ENCODE results near the gene LIN37.

LIN37 gene

GRCh38 chr19:35783469-35784434, 35.4 kb downstream of the LIN37 start:
- no peak overlapping the region for H3K9ac ChIP-seq (ENCODE audit: low read length)
- peaks cover 13 to 15% of the 10 kb centered on the region in 2 experiments for H3K36me3 ChIP-seq (ENCODE audit: control insufficient read depth in 1 of 2, insufficient read depth in 2 of 2, low read length in 2 of 2)
- no peak overlapping the region for H3K4me2 ChIP-seq (ENCODE audit: low read length)
- WGBS (ENCODE audit: extremely low coverage, insufficient coverage, insufficient read length), result no CpG with 5 or more reads among the region's 28 CpGs
- H3K4ac ChIP-seq (ENCODE audit: low read depth, low read length), result no peak overlapping the region
- H2BK5ac ChIP-seq (ENCODE audit: low read depth, low read length, poor library complexity), result no peak overlapping the region
- H4K12ac ChIP-seq (ENCODE audit: low read depth, low read length), result no peak overlapping the region
- no peak overlapping the region for H2BK12ac ChIP-seq (ENCODE audit: low read length)
- H3K79me1 ChIP-seq (ENCODE audit: low read length), result no peaks in the 10 kb centered on the region
- peaks cover 3% of the 10 kb centered on the region for H3K9me3 ChIP-seq (ENCODE audit: insufficient read depth, low read depth, low read length)
- H4K8ac ChIP-seq (ENCODE audit: low read depth, low read length), result no peak overlapping the region
- H3K27ac ChIP-seq (ENCODE audit: low read depth, low read length), result no peak overlapping the region
- DNase-seq, result no peak
- no peaks in the 10 kb centered on the region for H3K79me2 ChIP-seq (ENCODE audit: control insufficient read depth, insufficient read depth, low read length, poor library complexity)
- H2AK5ac ChIP-seq (ENCODE audit: low read length), result no peak overlapping the region
- no peak overlapping the region for H4K91ac ChIP-seq (ENCODE audit: low read depth, low read length)
- H3K23ac ChIP-seq (ENCODE audit: low read length), result no peak overlapping the region
- H3K18ac ChIP-seq (ENCODE audit: low read length), result no peak overlapping the region
- H3K27me3 ChIP-seq (ENCODE audit: insufficient read depth, low read length), result no peaks in the 10 kb centered on the region
- H2AFZ ChIP-seq (ENCODE audit: insufficient read depth, low read length, poor library complexity), result no peak overlapping the region
- no peak overlapping the region for H3K4me3 ChIP-seq (ENCODE audit: low read depth, low read length)
- no peak overlapping the region for H2BK120ac ChIP-seq (ENCODE audit: insufficient read depth, low read length, poor library complexity)
- H3K4me1 ChIP-seq (ENCODE audit: control insufficient read depth in 1 of 2, insufficient read depth in 2 of 2, low read length in 2 of 2), result peaks cover 0 to 5% of the 10 kb centered on the region in 2 experiments
- no peak overlapping the region for H3K14ac ChIP-seq (ENCODE audit: low read length)

GRCh38 chr19:35784503-35785338, 36.3 kb downstream of the LIN37 start:
- no peak overlapping the region for H2BK5ac ChIP-seq (ENCODE audit: low read depth, low read length, poor library complexity)
- WGBS (ENCODE audit: extremely low coverage, insufficient coverage, insufficient read length), result no CpG with 5 or more reads among the region's 45 CpGs
- peaks cover 11 to 15% of the 10 kb centered on the region in 2 experiments for H3K36me3 ChIP-seq (ENCODE audit: control insufficient read depth in 1 of 2, insufficient read depth in 2 of 2, low read length in 2 of 2)
- no peak overlapping the region for H2AFZ ChIP-seq (ENCODE audit: insufficient read depth, low read length, poor library complexity)
- no peaks in the 10 kb centered on the region for H3K79me2 ChIP-seq (ENCODE audit: control insufficient read depth, insufficient read depth, low read length, poor library complexity)
- H3K27ac ChIP-seq (ENCODE audit: low read depth, low read length), result no peak overlapping the region
- peak overlapping the region; percentile 13 for H3K4me2 ChIP-seq (ENCODE audit: low read length)
- H3K4me3 ChIP-seq (ENCODE audit: low read depth, low read length), result peak overlapping the region; percentile 23
- no peak for DNase-seq
- no peaks in the 10 kb centered on the region for H3K27me3 ChIP-seq (ENCODE audit: insufficient read depth, low read length)
- no peak overlapping the region for H3K9ac ChIP-seq (ENCODE audit: low read length)
- H4K12ac ChIP-seq (ENCODE audit: low read depth, low read length), result no peak overlapping the region
- no peak overlapping the region for H3K18ac ChIP-seq (ENCODE audit: low read length)
- no peak overlapping the region for H2BK120ac ChIP-seq (ENCODE audit: insufficient read depth, low read length, poor library complexity)
- H2BK12ac ChIP-seq (ENCODE audit: low read length), result no peak overlapping the region
- H4K8ac ChIP-seq (ENCODE audit: low read depth, low read length), result no peak overlapping the region
- H3K9me3 ChIP-seq (ENCODE audit: insufficient read depth, low read depth, low read length), result peaks cover 5% of the 10 kb centered on the region
- no peak overlapping the region for H2AK5ac ChIP-seq (ENCODE audit: low read length)
- peaks cover 0 to 5% of the 10 kb centered on the region in 2 experiments for H3K4me1 ChIP-seq (ENCODE audit: control insufficient read depth in 1 of 2, insufficient read depth in 2 of 2, low read length in 2 of 2)
- no peak overlapping the region for H4K91ac ChIP-seq (ENCODE audit: low read depth, low read length)
- no peak overlapping the region for H3K4ac ChIP-seq (ENCODE audit: low read depth, low read length)
- no peak overlapping the region for H3K23ac ChIP-seq (ENCODE audit: low read length)
- H3K14ac ChIP-seq (ENCODE audit: low read length), result no peak overlapping the region
- H3K79me1 ChIP-seq (ENCODE audit: low read length), result no peaks in the 10 kb centered on the region

GRCh38 chr19:35785339-35785627, 36.9 kb downstream of the LIN37 start:
- Histone ChIP-seq H3K36me3 (ENCODE audit: control insufficient read depth in 1 of 2, insufficient read depth in 2 of 2, low read length in 2 of 2) (peaks cover 11 to 15% of the 10 kb centered on the region in 2 experiments), H3K9ac (ENCODE audit: low read length) (no peak overlapping the region), H4K8ac (ENCODE audit: low read depth, low read length) (no peak overlapping the region), H4K12ac (ENCODE audit: low read depth, low read length) (no peak overlapping the region), H3K4me1 (ENCODE audit: control insufficient read depth in 1 of 2, insufficient read depth in 2 of 2, low read length in 2 of 2) (peaks cover 0 to 5% of the 10 kb centered on the region in 2 experiments), H2BK120ac (ENCODE audit: insufficient read depth, low read length, poor library complexity) (no peak overlapping the region), H3K79me1 (ENCODE audit: low read length) (no peaks in the 10 kb centered on the region), H3K27me3 (ENCODE audit: insufficient read depth, low read length) (no peaks in the 10 kb centered on the region), H4K91ac (ENCODE audit: low read depth, low read length) (no peak overlapping the region), H3K79me2 (ENCODE audit: control insufficient read depth, insufficient read depth, low read length, poor library complexity) (no peaks in the 10 kb centered on the region), H3K4me3 (ENCODE audit: low read depth, low read length) (peak overlapping the region; percentile 16), H2AK5ac (ENCODE audit: low read length) (no peak overlapping the region), H3K18ac (ENCODE audit: low read length) (no peak overlapping the region), H3K4ac (ENCODE audit: low read depth, low read length) (no peak overlapping the region), H3K27ac (ENCODE audit: low read depth, low read length) (no peak overlapping the region), H2AFZ (ENCODE audit: insufficient read depth, low read length, poor library complexity) (no peak overlapping the region), H2BK5ac (ENCODE audit: low read depth, low read length, poor library complexity) (no peak overlapping the region), H3K23ac (ENCODE audit: low read length) (no peak overlapping the region), H3K14ac (ENCODE audit: low read length) (no peak overlapping the region), H3K9me3 (ENCODE audit: insufficient read depth, low read depth, low read length) (peaks cover 5% of the 10 kb centered on the region), H3K4me2 (ENCODE audit: low read length) (no peak overlapping the region), H2BK12ac (ENCODE audit: low read length) (no peak overlapping the region)
- DNase-seq, result no peak
- WGBS (ENCODE audit: extremely low coverage, insufficient coverage, insufficient read length), result no CpG with 5 or more reads among the region's 10 CpGs

- H4K91ac ChIP-seq (ENCODE audit: low read depth, low read length), result no peak overlapping the region
- H2AFZ ChIP-seq (ENCODE audit: insufficient read depth, low read length, poor library complexity), result no peak overlapping the region
- no peak overlapping the region for H4K12ac ChIP-seq (ENCODE audit: low read depth, low read length)
- no peak overlapping the region for H2BK5ac ChIP-seq (ENCODE audit: low read depth, low read length, poor library complexity)
- H3K18ac ChIP-seq (ENCODE audit: low read length), result no peak overlapping the region
- H3K4me3 ChIP-seq (ENCODE audit: low read depth, low read length), result no peak overlapping the region
- no peaks in the 10 kb centered on the region for H3K79me2 ChIP-seq (ENCODE audit: control insufficient read depth, insufficient read depth, low read length, poor library complexity)
- no peak for DNase-seq
- no peak overlapping the region for H4K8ac ChIP-seq (ENCODE audit: low read depth, low read length)
- no peaks in the 10 kb centered on the region for H3K27me3 ChIP-seq (ENCODE audit: insufficient read depth, low read length)
- peaks cover 5 to 7% of the 10 kb centered on the region in 2 experiments for H3K36me3 ChIP-seq (ENCODE audit: control insufficient read depth in 1 of 2, insufficient read depth in 2 of 2, low read length in 2 of 2)
- no peak overlapping the region for H3K9ac ChIP-seq (ENCODE audit: low read length)
- no peaks in the 10 kb centered on the region for H3K79me1 ChIP-seq (ENCODE audit: low read length)
- peaks cover 5% of the 10 kb centered on the region for H3K9me3 ChIP-seq (ENCODE audit: insufficient read depth, low read depth, low read length)
- no peak overlapping the region for H3K27ac ChIP-seq (ENCODE audit: low read depth, low read length)
- H3K4me2 ChIP-seq (ENCODE audit: low read length), result no peak overlapping the region
- H3K4ac ChIP-seq (ENCODE audit: low read depth, low read length), result no peak overlapping the region
- no peak overlapping the region for H2BK12ac ChIP-seq (ENCODE audit: low read length)
- H3K14ac ChIP-seq (ENCODE audit: low read length), result no peak overlapping the region
- H2AK5ac ChIP-seq (ENCODE audit: low read length), result no peak overlapping the region
- no CpG with 5 or more reads among the region's 31 CpGs for WGBS (ENCODE audit: extremely low coverage, insufficient coverage, insufficient read length)
- no peak overlapping the region for H3K23ac ChIP-seq (ENCODE audit: low read length)
- H2BK120ac ChIP-seq (ENCODE audit: insufficient read depth, low read length, poor library complexity), result no peak overlapping the region
- H3K4me1 ChIP-seq (ENCODE audit: control insufficient read depth in 1 of 2, insufficient read depth in 2 of 2, low read length in 2 of 2), result peaks cover 0 to 5% of the 10 kb centered on the region in 2 experiments
Observed at GRCh38 chr19:35786299-35787160, 38.2 kb downstream of the LIN37 start.
